HG03066 (cell line): Measurements from ENCODE around the gene ACTG2.
A peak's percentile ranks its signal among the peaks of the same experiment; 100 is the strongest.

Experiments
- ATAC-seq: cut with Tn5 transposase; IDR thresholded peaks from one replicate; pipeline ENCODE4 v1.9.1; 2021; ENCODE audit warnings: low read depth; ENCODE audit not compliant: unreplicated experiment

The ACTG2 gene

DNA sequence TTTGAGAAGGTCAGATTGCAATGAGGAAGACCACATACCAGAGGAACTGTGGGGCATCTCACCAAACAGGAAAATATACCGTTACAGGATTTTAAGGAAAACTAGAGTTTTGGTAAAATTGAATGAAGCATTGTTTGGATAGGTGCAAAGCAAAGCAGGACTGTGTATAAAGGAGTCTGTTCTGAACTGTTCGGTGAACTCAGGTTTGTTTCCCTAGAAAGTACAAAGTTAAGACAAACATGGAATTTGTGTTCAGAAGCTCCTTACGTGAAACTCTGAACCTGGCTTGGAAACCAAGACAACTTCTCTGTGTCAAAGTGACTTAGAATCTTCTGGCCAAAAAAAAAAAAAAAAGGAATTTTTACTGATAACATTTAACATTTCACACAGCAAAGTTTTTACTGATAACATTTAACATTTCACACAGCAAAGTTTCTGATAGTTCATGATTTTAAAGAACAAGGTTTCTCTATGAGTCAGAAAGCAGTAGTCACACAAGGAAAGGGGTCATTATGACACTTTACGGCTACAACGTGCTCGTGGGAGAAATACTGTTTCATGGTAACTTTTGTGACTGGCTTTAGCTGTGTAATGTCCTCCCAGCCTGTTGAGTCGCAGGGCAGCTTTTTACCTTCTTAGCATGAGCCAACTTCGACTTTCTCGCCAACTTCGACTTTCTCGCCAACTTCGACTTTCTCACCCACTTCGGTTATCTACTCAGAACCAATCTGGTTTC, 70.7 kb downstream of the ACTG2 start:
- ATAC-seq = peak; percentile 75

DNA sequence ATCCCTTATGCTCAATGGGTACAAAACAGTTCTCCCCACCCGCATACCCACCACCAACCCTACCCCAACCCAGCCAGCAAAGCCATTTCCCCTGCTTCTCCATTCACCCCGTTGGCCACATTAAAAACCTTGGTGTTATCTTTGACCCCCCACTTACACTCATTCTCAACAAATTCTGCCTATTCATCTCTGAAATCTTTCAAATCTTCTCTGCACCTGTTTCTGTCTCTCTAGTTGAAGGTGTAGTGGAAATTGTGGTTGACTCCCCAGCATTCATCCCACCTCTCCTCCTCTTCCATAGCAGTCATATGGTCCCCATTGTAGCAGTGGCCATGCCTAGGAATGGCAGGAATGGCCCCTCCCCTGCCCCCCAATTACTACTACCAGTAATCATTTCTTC, 71.4 kb downstream of the ACTG2 start:
- ATAC-seq = no peak

DNA sequence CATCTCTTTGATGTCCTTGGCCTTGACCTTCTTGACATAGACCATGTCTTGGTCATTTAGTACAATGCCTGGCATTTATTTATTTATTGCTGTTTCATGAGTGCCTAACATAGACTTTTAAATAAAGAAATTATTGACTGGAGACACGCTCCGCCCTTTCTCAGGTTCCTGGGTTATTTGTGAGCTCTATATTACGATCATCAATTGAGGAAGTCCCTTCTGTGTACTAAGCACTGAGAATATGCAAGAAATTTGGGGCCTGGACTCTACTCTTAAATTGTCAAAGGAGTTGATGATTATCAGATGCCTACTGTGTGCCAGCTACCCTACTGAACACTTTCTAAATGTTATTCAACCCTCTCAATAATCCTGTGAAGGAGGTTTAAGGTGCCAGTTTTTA, 72.2 kb downstream of the ACTG2 start:
- no peak for ATAC-seq

DNA sequence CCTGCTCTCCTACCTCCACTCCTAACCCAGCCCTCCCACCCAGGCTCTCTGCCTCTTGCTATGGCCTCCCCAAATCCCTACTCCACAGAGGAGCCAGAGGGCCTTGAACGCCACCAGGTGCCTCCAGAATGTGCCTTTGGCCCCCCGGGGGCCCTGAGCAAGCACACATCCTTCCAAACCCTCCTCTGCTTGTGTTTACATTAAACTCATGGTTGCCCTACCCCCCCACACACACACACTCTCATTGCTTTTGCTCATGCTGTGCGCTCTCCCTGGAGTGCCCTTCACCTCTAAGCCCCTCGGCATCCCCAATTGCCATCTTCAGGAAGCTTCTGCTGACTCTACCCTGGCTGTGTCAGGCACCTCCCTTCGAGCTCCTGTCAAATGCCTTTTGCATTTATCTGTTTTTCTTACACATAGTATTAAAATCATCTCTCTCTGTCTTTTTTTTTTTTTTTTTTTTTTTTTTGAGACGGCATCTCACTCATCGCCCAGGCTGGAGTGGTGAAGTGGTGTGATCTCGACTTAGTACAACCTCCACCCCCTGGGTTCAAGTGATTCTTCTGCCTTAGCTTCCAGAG, 75.6 kb downstream of the ACTG2 start:
- no peak for ATAC-seq

DNA sequence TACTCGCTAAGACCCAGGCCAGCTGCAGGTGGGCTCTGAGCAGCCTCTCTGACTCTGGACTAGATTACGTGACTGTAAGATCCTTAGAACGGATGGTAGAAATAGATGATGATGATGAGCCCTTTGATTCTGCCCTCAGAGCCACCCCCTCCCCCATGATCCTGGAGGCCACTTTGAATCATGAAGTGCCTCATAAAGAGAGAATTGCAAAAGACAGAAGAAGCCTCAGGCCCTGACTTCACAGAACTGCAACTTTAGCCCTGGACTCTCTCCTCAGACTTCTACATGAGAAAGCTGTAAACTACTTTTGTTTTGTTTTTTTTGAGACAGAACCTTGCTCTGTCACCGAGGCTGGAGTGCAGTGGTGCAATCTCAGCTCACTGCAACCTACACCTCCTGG, 76.5 kb downstream of the ACTG2 start:
- ATAC-seq = no peak
